WTC11 (cell line): ENCODE data around the gene DNMT3A. TPM values are rescaled to one million over a fixed set of nuclear protein-coding genes. Genes with fewer than 3 reads are reported as not detected.

Experiments used
- ATAC-seq: fragments of 200-7000 bp; cut with Tn5 transposase; 2 replicates; pipeline ENCODE4 v1.10.0; 2021; ENCODE audit warnings: mild to moderate bottlenecking, moderate library complexity
- CTCF ChIA-PET: fragments of 300-600 bp; sonication (Branson Sonifier 250); formaldehyde crosslinking; loops from one replicate; lab custom pipeline; 2021; ENCODE audit warnings: antibody characterized with exemption; lab: Charles Lee
- POLR2A ChIA-PET: fragments of 350-600 bp; sonication (Branson Sonifier 250); formaldehyde crosslinking; loops from one replicate; lab custom pipeline; 2021; ENCODE audit warnings: antibody characterized with exemption; lab: Charles Lee
- DNase-seq: peaks from one replicate; pipeline ENCODE4 v3.0.0; 2021; ENCODE audit warnings: low spot score
- H3K27ac Mint-ChIP-seq: 2 replicates; pipeline ENCODE4 v1.8.0; 2021; ENCODE audit warnings: mixed read lengths
- H3K27me3 Mint-ChIP-seq: 2 replicates; pipeline ENCODE4 v1.8.0; 2021; ENCODE audit warnings: low read depth, mild to moderate bottlenecking, moderate library complexity, mixed read lengths
- H3K36me3 Mint-ChIP-seq: 2 replicates; pipeline ENCODE4 v1.8.0; 2021; ENCODE audit warnings: mixed read lengths
- H3K4me1 Mint-ChIP-seq: 2 replicates; pipeline ENCODE4 v1.8.0; 2022; ENCODE audit warnings: mixed read lengths
- H3K4me3 Mint-ChIP-seq: 2 replicates; pipeline ENCODE4 v1.8.0; 2021; ENCODE audit warnings: mild to moderate bottlenecking, moderate library complexity, mixed read lengths
- H3K9me3 Mint-ChIP-seq: 2 replicates; pipeline ENCODE4 v1.8.0; 2021; ENCODE audit warnings: mixed read lengths
- CREM ChIP-seq: sonication (generic); formaldehyde crosslinking; IDR thresholded peaks from 2 replicates; pipeline ENCODE4 v1.8.1; 2022; ENCODE audit warnings: mild to moderate bottlenecking, missing genetic modification reagents, moderate library complexity
- GTF2I ChIP-seq: fragments of 250-450 bp; sonication (Bioruptor Pico); conservative IDR thresholded peaks from 2 replicates; pipeline ENCODE4 v1.4.0; 2021; ENCODE audit warnings: mild to moderate bottlenecking
- NFATC4 ChIP-seq: fragments of 250-450 bp; sonication (Bioruptor Pico); IDR thresholded peaks from 2 replicates; pipeline ENCODE4 v1.9.0; 2021; ENCODE audit warnings: mild to moderate bottlenecking
- NFYB ChIP-seq: sonication (generic); formaldehyde crosslinking; conservative IDR thresholded peaks from 2 replicates; pipeline ENCODE4 v1.8.0; 2022; ENCODE audit warnings: low read depth, missing genetic modification reagents
- SMAD4 ChIP-seq: sonication (generic); formaldehyde crosslinking; IDR thresholded peaks from 2 replicates; pipeline ENCODE4 v1.8.0; 2022; ENCODE audit warnings: mild to moderate bottlenecking, missing genetic modification reagents
- TP53 ChIP-seq: sonication (generic); formaldehyde crosslinking; IDR thresholded peaks from 2 replicates; pipeline ENCODE4 v1.8.1; 2023; ENCODE audit warnings: mild to moderate bottlenecking, missing genetic modification reagents
- ZNF138 ChIP-seq: sonication (generic); formaldehyde crosslinking; conservative IDR thresholded peaks from 2 replicates; pipeline ENCODE4 v1.8.1; 2022; ENCODE audit warnings: mild to moderate bottlenecking, moderate library complexity, missing genetic modification reagents
- ZNF219 ChIP-seq: sonication (generic); formaldehyde crosslinking; IDR thresholded peaks from 2 replicates; pipeline ENCODE4 v1.8.0; 2023; ENCODE audit warnings: missing genetic modification reagents, mild to moderate bottlenecking, borderline replicate concordance
- ZNF317 ChIP-seq: sonication (generic); formaldehyde crosslinking; IDR thresholded peaks from 2 replicates; pipeline ENCODE4 v1.8.1; 2023; ENCODE audit warnings: low read depth, mild to moderate bottlenecking, moderate library complexity, missing genetic modification reagents, borderline replicate concordance
- total RNA-seq: library from RNA; stranded (reverse); gene quantifications from 3 replicates; pipeline ENCODE4 v1.2.3, GENCODE V29; 2021
- TF ChIP-seq, protein P1 (sequence below): sonication (generic); formaldehyde crosslinking; IDR thresholded peaks from 2 replicates; pipeline ENCODE4 v1.8.0; 2023; ENCODE audit warnings: missing genetic modification reagents
- TF ChIP-seq, protein P2 (sequence below): sonication (generic); formaldehyde crosslinking; IDR thresholded peaks from 2 replicates; pipeline ENCODE4 v1.8.1; 2023; ENCODE audit warnings: mild to moderate bottlenecking, missing genetic modification reagents
- TF ChIP-seq, protein P3 (sequence below): sonication (generic); formaldehyde crosslinking; conservative IDR thresholded peaks from 2 replicates; pipeline ENCODE4 v1.8.1; 2023; ENCODE audit warnings: mild to moderate bottlenecking, low read depth, missing genetic modification reagents, moderate library complexity
- TF ChIP-seq, protein P4 (sequence below): sonication (generic); formaldehyde crosslinking; IDR thresholded peaks from 2 replicates; pipeline ENCODE4 v1.8.1; 2023; ENCODE audit warnings: mild to moderate bottlenecking, missing genetic modification reagents, borderline replicate concordance
- TF ChIP-seq, protein P5 (sequence below): sonication (generic); formaldehyde crosslinking; IDR thresholded peaks from 2 replicates; pipeline ENCODE4 v1.8.1; 2022; ENCODE audit warnings: low read depth, mild to moderate bottlenecking, moderate library complexity, missing genetic modification reagents, borderline replicate concordance
- TF ChIP-seq, protein P6 (sequence below): sonication (generic); formaldehyde crosslinking; IDR thresholded peaks from 2 replicates; pipeline ENCODE4 v1.8.1; 2022; ENCODE audit warnings: low read depth, missing genetic modification reagents, borderline replicate concordance

The DNMT3A gene
- total RNA-seq, 1 experiment from 2014 or later = 154 TPM

DNA sequence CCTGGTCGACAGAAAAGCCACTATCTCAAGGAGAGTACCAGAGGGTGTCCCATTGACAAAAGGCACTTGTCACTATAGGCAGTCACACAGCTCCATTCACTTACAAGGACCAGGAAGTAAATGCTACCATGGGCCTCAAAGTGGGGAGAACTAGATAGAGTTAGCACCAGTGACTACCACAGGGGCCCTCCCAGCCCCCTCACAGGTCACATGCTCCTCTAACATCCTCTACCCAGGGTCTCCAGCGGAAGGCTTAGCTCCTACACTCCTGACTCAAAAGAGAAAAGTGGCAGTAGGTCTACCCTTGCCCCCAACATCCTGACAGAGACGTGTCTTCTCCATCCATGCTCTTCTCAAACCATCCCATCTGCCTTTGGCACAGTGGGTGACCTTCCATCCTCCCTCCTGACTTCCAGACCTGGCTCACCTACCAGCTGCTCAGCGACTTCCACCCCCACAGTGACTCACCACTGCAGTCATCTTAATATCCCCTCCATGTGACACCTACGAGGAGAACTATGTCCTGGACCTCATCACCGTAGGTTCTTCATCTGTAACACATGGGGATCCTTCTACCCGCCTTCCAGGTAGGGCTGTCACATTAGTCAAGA is 5.6 kb upstream of the DNMT3A start:
- H3K9me3 Mint-ChIP-seq = no peaks in the 10 kb centered on the region
- peaks cover 32% of the 10 kb centered on the region for H3K27me3 Mint-ChIP-seq
- CTCF ChIA-PET = interaction anchor here (1.6 to 7.5 kb wide), 4 partner anchors 15 to 38 kb away, joined by 5 to 69 read pairs (median 7); no protein-coding TSS in a partner anchor
- POLR2A ChIA-PET = no interaction called here
- H3K27ac Mint-ChIP-seq = no peak overlapping the region
- H3K4me1 Mint-ChIP-seq = peaks cover 11% of the 10 kb centered on the region
- no peaks in the 10 kb centered on the region for H3K36me3 Mint-ChIP-seq
- H3K4me3 Mint-ChIP-seq = no peak overlapping the region
- TF ChIP-seq, protein P1, sequence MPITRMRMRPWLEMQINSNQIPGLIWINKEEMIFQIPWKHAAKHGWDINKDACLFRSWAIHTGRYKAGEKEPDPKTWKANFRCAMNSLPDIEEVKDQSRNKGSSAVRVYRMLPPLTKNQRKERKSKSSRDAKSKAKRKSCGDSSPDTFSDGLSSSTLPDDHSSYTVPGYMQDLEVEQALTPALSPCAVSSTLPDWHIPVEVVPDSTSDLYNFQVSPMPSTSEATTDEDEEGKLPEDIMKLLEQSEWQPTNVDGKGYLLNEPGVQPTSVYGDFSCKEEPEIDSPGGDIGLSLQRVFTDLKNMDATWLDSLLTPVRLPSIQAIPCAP (CRISPR knock-in tag) = no peak
- TF ChIP-seq NFATC4 (CRISPR knock-in tag) = no peak
- TF ChIP-seq, protein P2, sequence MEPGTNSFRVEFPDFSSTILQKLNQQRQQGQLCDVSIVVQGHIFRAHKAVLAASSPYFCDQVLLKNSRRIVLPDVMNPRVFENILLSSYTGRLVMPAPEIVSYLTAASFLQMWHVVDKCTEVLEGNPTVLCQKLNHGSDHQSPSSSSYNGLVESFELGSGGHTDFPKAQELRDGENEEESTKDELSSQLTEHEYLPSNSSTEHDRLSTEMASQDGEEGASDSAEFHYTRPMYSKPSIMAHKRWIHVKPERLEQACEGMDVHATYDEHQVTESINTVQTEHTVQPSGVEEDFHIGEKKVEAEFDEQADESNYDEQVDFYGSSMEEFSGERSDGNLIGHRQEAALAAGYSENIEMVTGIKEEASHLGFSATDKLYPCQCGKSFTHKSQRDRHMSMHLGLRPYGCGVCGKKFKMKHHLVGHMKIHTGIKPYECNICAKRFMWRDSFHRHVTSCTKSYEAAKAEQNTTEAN = no peak
- no peak for DNase-seq
- ATAC-seq = no peak

DNA sequence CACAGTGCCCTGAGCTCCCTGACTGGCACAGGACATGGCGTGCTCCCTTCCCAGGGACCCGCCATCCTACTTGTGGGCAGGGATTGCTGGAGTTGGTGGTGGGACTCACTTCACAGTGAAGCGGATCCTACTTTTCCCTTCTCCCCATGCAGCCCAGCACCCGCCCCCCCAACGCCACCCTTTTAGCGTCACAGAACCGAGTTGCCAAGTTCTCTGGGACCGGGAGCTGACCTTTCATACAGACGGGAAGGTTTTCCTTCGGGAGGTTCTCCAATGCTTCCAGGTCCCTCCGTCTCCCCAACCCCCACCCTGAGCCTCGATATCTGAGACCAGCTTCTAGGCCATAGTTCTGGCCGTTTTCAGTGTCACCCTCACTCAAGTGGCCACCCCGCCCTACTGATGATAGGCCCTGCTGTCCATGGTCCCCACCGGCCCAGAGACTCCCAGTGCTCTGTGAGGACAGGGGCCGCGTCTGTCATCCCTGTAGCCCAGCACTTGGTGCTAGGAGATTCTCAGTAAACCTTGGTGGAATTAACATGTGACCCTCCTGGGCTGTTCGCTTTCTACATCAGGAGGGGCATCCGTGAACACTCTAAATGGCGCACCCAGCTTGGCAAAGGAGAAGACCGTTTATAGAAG is 1.6 kb upstream of the DNMT3A start:
- CTCF ChIA-PET = interaction anchor here (1.0 to 3.1 kb wide), 9 partner anchors 18 to 215 kb away, joined by 3 to 24 read pairs (median 5); no protein-coding TSS in a partner anchor
- POLR2A ChIA-PET = interaction anchor here (0.9 kb wide), 1 partner anchor 19 kb away, joined by 3 read pairs; no protein-coding TSS in a partner anchor
- Mint-ChIP-seq H3K9me3 (no peaks in the 10 kb centered on the region), H3K4me3 (peak overlapping the region; percentile 65), H3K27me3 (peaks cover 32% of the 10 kb centered on the region), H3K4me1 (peaks cover 23% of the 10 kb centered on the region), H3K27ac (no peak overlapping the region), H3K36me3 (no peaks in the 10 kb centered on the region)
- ATAC-seq (no peak), DNase-seq (no peak)
- TF ChIP-seq, protein P3, sequence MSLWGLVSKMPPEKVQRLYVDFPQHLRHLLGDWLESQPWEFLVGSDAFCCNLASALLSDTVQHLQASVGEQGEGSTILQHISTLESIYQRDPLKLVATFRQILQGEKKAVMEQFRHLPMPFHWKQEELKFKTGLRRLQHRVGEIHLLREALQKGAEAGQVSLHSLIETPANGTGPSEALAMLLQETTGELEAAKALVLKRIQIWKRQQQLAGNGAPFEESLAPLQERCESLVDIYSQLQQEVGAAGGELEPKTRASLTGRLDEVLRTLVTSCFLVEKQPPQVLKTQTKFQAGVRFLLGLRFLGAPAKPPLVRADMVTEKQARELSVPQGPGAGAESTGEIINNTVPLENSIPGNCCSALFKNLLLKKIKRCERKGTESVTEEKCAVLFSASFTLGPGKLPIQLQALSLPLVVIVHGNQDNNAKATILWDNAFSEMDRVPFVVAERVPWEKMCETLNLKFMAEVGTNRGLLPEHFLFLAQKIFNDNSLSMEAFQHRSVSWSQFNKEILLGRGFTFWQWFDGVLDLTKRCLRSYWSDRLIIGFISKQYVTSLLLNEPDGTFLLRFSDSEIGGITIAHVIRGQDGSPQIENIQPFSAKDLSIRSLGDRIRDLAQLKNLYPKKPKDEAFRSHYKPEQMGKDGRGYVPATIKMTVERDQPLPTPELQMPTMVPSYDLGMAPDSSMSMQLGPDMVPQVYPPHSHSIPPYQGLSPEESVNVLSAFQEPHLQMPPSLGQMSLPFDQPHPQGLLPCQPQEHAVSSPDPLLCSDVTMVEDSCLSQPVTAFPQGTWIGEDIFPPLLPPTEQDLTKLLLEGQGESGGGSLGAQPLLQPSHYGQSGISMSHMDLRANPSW (CRISPR knock-in tag) = no peak
- TF ChIP-seq CREM (CRISPR knock-in tag) (no peak), ZNF219 (CRISPR knock-in tag) (no peak)

DNA sequence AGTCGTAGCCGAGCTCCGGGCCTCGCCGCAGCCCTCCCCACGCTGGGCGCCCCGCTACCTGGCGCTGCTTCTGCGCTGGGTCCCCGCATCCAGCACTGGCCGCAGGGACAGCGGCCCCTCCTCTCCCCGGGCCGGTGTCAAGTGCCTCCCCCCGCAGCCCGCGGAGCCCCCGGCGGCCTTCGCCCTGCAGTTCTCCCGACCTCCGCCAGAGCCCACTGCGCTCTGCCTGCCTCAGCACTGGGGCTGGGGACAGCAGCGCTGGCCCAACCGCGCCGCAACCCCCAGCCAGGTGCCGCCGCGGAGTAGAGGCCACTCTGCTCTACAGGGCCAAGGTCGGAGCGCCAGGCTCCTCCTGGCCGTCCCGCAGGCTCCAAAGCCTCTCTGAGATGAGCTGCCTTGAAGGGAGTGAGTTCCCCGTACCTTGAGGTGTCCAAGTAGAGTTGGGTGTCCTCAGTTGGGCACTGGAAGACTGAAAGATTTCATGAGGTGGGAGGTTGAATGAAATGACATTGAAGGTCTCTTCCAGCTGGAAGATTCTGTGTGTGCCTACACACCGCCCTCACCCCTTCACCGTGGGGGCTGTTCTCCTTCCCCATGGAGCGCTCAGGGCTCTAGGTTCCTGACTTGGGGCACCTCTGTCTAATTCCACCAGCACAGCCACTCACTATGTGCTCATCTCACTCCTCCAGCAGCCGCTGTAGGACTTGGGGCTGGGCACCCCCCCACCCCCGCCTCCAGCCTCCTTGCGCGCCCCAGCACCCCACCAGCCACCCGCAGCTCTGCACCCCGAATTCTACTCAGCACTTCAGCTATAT is 854 bp upstream of the DNMT3A start:
- Mint-ChIP-seq H3K9me3 (no peaks in the 10 kb centered on the region), H3K4me1 (peaks cover 29% of the 10 kb centered on the region), H3K36me3 (no peaks in the 10 kb centered on the region), H3K27me3 (peaks cover 28% of the 10 kb centered on the region), H3K4me3 (peak overlapping the region; percentile 65), H3K27ac (no peak overlapping the region)
- DNase-seq (peak; percentile 95), ATAC-seq (peak; percentile 83)
- CTCF ChIA-PET = interaction anchor here (1.0 to 3.1 kb wide), 9 partner anchors 19 to 216 kb away, joined by 3 to 24 read pairs (median 5); no protein-coding TSS in a partner anchor
- POLR2A ChIA-PET = interaction anchor here (0.9 kb wide), 1 partner anchor 19 kb away, joined by 3 read pairs; no protein-coding TSS in a partner anchor
- TF ChIP-seq SMAD4 (CRISPR knock-in tag) (peak; percentile 87), GTF2I (no peak), TP53 (CRISPR knock-in tag) (peak; percentile 75; the same call in 1 of the 2 replicates), ZNF138 (CRISPR knock-in tag) (peak; percentile 91; the same call in 1 of the 2 replicates), ZNF317 (CRISPR knock-in tag) (no peak), NFYB (CRISPR knock-in tag) (no peak)
- TF ChIP-seq, protein P4, sequence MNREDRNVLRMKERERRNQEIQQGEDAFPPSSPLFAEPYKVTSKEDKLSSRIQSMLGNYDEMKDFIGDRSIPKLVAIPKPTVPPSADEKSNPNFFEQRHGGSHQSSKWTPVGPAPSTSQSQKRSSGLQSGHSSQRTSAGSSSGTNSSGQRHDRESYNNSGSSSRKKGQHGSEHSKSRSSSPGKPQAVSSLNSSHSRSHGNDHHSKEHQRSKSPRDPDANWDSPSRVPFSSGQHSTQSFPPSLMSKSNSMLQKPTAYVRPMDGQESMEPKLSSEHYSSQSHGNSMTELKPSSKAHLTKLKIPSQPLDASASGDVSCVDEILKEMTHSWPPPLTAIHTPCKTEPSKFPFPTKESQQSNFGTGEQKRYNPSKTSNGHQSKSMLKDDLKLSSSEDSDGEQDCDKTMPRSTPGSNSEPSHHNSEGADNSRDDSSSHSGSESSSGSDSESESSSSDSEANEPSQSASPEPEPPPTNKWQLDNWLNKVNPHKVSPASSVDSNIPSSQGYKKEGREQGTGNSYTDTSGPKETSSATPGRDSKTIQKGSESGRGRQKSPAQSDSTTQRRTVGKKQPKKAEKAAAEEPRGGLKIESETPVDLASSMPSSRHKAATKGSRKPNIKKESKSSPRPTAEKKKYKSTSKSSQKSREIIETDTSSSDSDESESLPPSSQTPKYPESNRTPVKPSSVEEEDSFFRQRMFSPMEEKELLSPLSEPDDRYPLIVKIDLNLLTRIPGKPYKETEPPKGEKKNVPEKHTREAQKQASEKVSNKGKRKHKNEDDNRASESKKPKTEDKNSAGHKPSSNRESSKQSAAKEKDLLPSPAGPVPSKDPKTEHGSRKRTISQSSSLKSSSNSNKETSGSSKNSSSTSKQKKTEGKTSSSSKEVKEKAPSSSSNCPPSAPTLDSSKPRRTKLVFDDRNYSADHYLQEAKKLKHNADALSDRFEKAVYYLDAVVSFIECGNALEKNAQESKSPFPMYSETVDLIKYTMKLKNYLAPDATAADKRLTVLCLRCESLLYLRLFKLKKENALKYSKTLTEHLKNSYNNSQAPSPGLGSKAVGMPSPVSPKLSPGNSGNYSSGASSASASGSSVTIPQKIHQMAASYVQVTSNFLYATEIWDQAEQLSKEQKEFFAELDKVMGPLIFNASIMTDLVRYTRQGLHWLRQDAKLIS = peak; percentile 95; the same call in 1 of the 2 replicates
- TF ChIP-seq, protein P5, sequence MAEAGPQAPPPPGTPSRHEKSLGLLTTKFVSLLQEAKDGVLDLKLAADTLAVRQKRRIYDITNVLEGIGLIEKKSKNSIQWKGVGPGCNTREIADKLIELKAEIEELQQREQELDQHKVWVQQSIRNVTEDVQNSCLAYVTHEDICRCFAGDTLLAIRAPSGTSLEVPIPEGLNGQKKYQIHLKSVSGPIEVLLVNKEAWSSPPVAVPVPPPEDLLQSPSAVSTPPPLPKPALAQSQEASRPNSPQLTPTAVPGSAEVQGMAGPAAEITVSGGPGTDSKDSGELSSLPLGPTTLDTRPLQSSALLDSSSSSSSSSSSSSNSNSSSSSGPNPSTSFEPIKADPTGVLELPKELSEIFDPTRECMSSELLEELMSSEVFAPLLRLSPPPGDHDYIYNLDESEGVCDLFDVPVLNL (CRISPR knock-in tag) = no peak
- TF ChIP-seq, protein P6, sequence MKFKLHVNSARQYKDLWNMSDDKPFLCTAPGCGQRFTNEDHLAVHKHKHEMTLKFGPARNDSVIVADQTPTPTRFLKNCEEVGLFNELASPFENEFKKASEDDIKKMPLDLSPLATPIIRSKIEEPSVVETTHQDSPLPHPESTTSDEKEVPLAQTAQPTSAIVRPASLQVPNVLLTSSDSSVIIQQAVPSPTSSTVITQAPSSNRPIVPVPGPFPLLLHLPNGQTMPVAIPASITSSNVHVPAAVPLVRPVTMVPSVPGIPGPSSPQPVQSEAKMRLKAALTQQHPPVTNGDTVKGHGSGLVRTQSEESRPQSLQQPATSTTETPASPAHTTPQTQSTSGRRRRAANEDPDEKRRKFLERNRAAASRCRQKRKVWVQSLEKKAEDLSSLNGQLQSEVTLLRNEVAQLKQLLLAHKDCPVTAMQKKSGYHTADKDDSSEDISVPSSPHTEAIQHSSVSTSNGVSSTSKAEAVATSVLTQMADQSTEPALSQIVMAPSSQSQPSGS (CRISPR knock-in tag) = no peak
